ENCODE data around the gene FAM124B. TPM values are rescaled to one million over a fixed set of nuclear protein-coding genes. Genes with fewer than 3 reads are reported as not detected.

Gene FAM124B
- total RNA-seq, 1 experiment from 2014 or later = not detected

GRCh38 chr2:224345492-224345891 lies 56.4 kb downstream of the FAM124B start:
- CTCF ChIA-PET = no interaction called here
- no peaks in the 10 kb centered on the region; the same call in 1 of the 2 replicates for H3K27me3 ChIP-seq (replicated peaks; ENCODE audit: control insufficient read depth, insufficient read depth, low read length)
- no peaks in the 10 kb centered on the region for H3K4me1 Mint-ChIP-seq (ENCODE audit: low read depth, unreplicated experiment)
- no TSS peak for BruUV-seq (replicated peaks)
- no peak overlapping the region for H3K27ac Mint-ChIP-seq (ENCODE audit: unreplicated experiment)
- no peak overlapping the region for H3K4me3 ChIP-seq (ENCODE audit: low read depth, low read length)
- DNase-seq = no peak
- no peak overlapping the region for H3K4me3 Mint-ChIP-seq (ENCODE audit: unreplicated experiment)
- no peaks in the 10 kb centered on the region for H3K36me3 ChIP-seq (ENCODE audit: control insufficient read depth, insufficient read depth, low read length)
- H3K36me3 Mint-ChIP-seq (ENCODE audit: insufficient read depth, unreplicated experiment) = no peaks in the 10 kb centered on the region
- peaks cover 18% of the 10 kb centered on the region for H3K27me3 Mint-ChIP-seq (ENCODE audit: insufficient read depth, unreplicated experiment)
- intact Hi-C loops (cut with micrococcal nuclease; ENCODE audit: unreplicated experiment) = no loop called here
- H3K9me3 Mint-ChIP-seq (ENCODE audit: unreplicated experiment) = no peaks in the 10 kb centered on the region
- TF ChIP-seq CTCF (IDR thresholded peaks at IDR 0.05; ENCODE audit: insufficient read depth in 1 of 2, low read depth in 1 of 2, low read length in 1 of 2, severe bottlenecking in 1 of 2, unreplicated experiment in 1 of 2) = no peak
- no peaks in the 10 kb centered on the region for H3K4me1 ChIP-seq
- POLR2A ChIA-PET = no interaction called here
- H3K9me3 ChIP-seq = no peaks in the 10 kb centered on the region

GRCh38 chr2:224343226-224343625 lies 58.7 kb downstream of the FAM124B start:
- H3K27ac Mint-ChIP-seq (ENCODE audit: unreplicated experiment) = no peak overlapping the region

GRCh38 chr2:224335991-224336390 lies 65.9 kb downstream of the FAM124B start:
- TF ChIP-seq CTCF (IDR thresholded peaks at IDR 0.05; ENCODE audit: insufficient read depth in 1 of 2, low read depth in 1 of 2, low read length in 1 of 2, severe bottlenecking in 1 of 2, unreplicated experiment in 1 of 2) = no peak
- Mint-ChIP-seq H3K9me3 (ENCODE audit: unreplicated experiment) (no peaks in the 10 kb centered on the region), H3K27me3 (ENCODE audit: insufficient read depth, unreplicated experiment) (peaks cover 9% of the 10 kb centered on the region), H3K4me1 (ENCODE audit: low read depth, unreplicated experiment) (no peaks in the 10 kb centered on the region), H3K36me3 (ENCODE audit: insufficient read depth, unreplicated experiment) (no peaks in the 10 kb centered on the region), H3K27ac (ENCODE audit: unreplicated experiment) (no peak overlapping the region), H3K4me3 (ENCODE audit: unreplicated experiment) (no peak overlapping the region)
- no peak overlapping the region for H3K4me3 ChIP-seq (ENCODE audit: low read depth, low read length)
- intact Hi-C loops (cut with micrococcal nuclease; ENCODE audit: unreplicated experiment) = no loop called here
- H3K4me1 ChIP-seq = no peaks in the 10 kb centered on the region
- POLR2A ChIA-PET = no interaction called here
- H3K36me3 ChIP-seq (ENCODE audit: control insufficient read depth, insufficient read depth, low read length) = no peaks in the 10 kb centered on the region
- no TSS peak for BruUV-seq (replicated peaks)
- no peak for DNase-seq
- H3K9me3 ChIP-seq = no peaks in the 10 kb centered on the region
- CTCF ChIA-PET = no interaction called here
- H3K27me3 ChIP-seq (replicated peaks; ENCODE audit: control insufficient read depth, insufficient read depth, low read length) = no peaks in the 10 kb centered on the region

More at GRCh38 chr2:224343226-224343625, 58.7 kb downstream of the FAM124B start:
- no peak overlapping the region for H3K4me3 Mint-ChIP-seq (ENCODE audit: unreplicated experiment)
- H3K27me3 ChIP-seq (replicated peaks; ENCODE audit: control insufficient read depth, insufficient read depth, low read length) = no peaks in the 10 kb centered on the region; the same call in 1 of the 2 replicates
- CTCF ChIA-PET = no interaction called here
- BruUV-seq (replicated peaks) = no TSS peak
- H3K9me3 Mint-ChIP-seq (ENCODE audit: unreplicated experiment) = no peaks in the 10 kb centered on the region
- H3K36me3 Mint-ChIP-seq (ENCODE audit: insufficient read depth, unreplicated experiment) = no peaks in the 10 kb centered on the region
- H3K9me3 ChIP-seq = no peaks in the 10 kb centered on the region
- POLR2A ChIA-PET = no interaction called here
- DNase-seq = no peak
- H3K4me3 ChIP-seq (ENCODE audit: low read depth, low read length) = no peak overlapping the region
- intact Hi-C loops (cut with micrococcal nuclease; ENCODE audit: unreplicated experiment) = no loop called here
- no peaks in the 10 kb centered on the region for H3K4me1 ChIP-seq
- H3K36me3 ChIP-seq (ENCODE audit: control insufficient read depth, insufficient read depth, low read length) = no peaks in the 10 kb centered on the region
- H3K4me1 Mint-ChIP-seq (ENCODE audit: low read depth, unreplicated experiment) = no peaks in the 10 kb centered on the region
- H3K27me3 Mint-ChIP-seq (ENCODE audit: insufficient read depth, unreplicated experiment) = peaks cover 14% of the 10 kb centered on the region
- TF ChIP-seq CTCF (IDR thresholded peaks at IDR 0.05; ENCODE audit: insufficient read depth in 1 of 2, low read depth in 1 of 2, low read length in 1 of 2, severe bottlenecking in 1 of 2, unreplicated experiment in 1 of 2) = no peak
